Neural progenitor cell (in vitro differentiated cells): ENCODE measurements around the gene TIMP2.

Experiments
- EZH2 ChIP-seq: fragments of 200-600 bp; sonication (generic); IDR thresholded peaks from 2 replicates; pipeline ENCODE4 v1.6.1; 2017; ENCODE audit warnings: antibody characterized with exemption, mild to moderate bottlenecking, moderate library complexity
- EZH2phosphoT487 ChIP-seq: fragments of 200-600 bp; sonication (generic); IDR thresholded peaks from 2 replicates; pipeline ENCODE4 v1.6.1; 2017; ENCODE audit warnings: antibody characterized with exemption
- TF ChIP-seq, protein P1 (sequence below): fragments of 200-600 bp; sonication (generic); IDR thresholded peaks from 2 replicates; pipeline ENCODE4 v1.5.1; 2017; ENCODE audit warnings: antibody characterized with exemption, mild to moderate bottlenecking

DNA sequence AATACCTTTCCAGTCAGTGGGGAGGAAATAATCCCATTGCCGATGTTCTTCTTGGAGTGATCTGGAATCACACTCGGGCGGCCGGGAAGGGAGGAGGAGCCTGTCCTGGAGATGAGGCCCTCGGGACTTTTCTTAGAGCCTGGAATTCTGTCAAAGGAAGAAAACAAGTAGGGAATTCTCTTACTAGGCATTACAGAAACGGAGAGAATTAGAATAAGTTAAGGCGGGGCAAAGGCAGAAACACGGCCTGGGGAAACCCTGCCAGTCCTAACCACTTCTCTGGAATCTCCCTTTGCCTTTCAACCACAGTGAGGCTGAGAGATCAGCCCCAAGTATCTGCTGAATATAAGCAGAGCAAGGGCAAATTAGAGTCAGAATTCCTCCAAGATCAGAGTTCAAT, 112.3 kb downstream of the TIMP2 start:
- TF ChIP-seq, protein P1, sequence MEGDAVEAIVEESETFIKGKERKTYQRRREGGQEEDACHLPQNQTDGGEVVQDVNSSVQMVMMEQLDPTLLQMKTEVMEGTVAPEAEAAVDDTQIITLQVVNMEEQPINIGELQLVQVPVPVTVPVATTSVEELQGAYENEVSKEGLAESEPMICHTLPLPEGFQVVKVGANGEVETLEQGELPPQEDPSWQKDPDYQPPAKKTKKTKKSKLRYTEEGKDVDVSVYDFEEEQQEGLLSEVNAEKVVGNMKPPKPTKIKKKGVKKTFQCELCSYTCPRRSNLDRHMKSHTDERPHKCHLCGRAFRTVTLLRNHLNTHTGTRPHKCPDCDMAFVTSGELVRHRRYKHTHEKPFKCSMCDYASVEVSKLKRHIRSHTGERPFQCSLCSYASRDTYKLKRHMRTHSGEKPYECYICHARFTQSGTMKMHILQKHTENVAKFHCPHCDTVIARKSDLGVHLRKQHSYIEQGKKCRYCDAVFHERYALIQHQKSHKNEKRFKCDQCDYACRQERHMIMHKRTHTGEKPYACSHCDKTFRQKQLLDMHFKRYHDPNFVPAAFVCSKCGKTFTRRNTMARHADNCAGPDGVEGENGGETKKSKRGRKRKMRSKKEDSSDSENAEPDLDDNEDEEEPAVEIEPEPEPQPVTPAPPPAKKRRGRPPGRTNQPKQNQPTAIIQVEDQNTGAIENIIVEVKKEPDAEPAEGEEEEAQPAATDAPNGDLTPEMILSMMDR = no peak
- TF ChIP-seq EZH2phosphoT487 (no peak), EZH2 (no peak)
